ENCODE measurements around the gene TRMT2A. TPM values are rescaled to one million over a fixed set of nuclear protein-coding genes. Genes with fewer than 3 reads are reported as not detected.

Gene TRMT2A
- total RNA-seq, 1 donor from 2014 or later: 24.3 TPM

DNA sequence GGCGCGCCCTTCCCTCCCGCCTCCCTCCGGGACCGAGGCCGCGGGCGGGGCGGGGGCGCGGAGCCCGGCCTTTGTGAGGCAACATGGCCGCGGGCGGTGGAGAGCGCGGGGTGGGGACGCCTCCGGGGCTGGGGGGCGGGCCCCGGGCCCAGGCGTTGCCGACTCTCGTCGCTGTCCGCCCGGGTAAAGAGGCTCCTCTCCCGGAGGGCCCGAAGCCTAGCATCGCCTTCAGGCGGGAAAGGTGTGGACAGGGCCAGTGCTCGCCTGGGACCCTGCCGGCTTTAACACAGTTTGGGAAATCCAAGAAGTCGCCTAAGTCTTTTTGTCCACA, 36.6 kb downstream of the TRMT2A start:
- Mint-ChIP-seq H3K4me1 (peaks cover 53% of the 10 kb centered on the region), H3K36me3 (peaks cover 8% of the 10 kb centered on the region), H3K27me3 (ENCODE audit: insufficient read depth, low read depth) (peaks cover 2% of the 10 kb centered on the region), H3K4me3 (peak overlapping the region; percentile 95), H3K27ac (peak overlapping the region; percentile 84), H3K9me3 (no peaks in the 10 kb centered on the region)
- Histone ChIP-seq H3K4me2 (peak overlapping the region; percentile 95), H3K9ac (peak overlapping the region; percentile 93), H3K27ac (peak overlapping the region; percentile 85), H4K20me1 (ENCODE audit: low read depth) (peaks cover 50% of the 10 kb centered on the region), H3K4me1 (peaks cover 31% of the 10 kb centered on the region), H2AFZ (replicated peaks) (no peak overlapping the region), H3F3A (ENCODE audit: low read depth) (peaks cover 63% of the 10 kb centered on the region), H3K36me3 (no peaks in the 10 kb centered on the region), H3K9me3 (ENCODE audit: low read depth) (no peaks in the 10 kb centered on the region), H3K27me3 (no peaks in the 10 kb centered on the region), H3K79me2 (ENCODE audit: low read depth) (peaks cover 52% of the 10 kb centered on the region), H3K4me3 (peak overlapping the region; percentile 81)
- TF ChIP-seq, protein P1, sequence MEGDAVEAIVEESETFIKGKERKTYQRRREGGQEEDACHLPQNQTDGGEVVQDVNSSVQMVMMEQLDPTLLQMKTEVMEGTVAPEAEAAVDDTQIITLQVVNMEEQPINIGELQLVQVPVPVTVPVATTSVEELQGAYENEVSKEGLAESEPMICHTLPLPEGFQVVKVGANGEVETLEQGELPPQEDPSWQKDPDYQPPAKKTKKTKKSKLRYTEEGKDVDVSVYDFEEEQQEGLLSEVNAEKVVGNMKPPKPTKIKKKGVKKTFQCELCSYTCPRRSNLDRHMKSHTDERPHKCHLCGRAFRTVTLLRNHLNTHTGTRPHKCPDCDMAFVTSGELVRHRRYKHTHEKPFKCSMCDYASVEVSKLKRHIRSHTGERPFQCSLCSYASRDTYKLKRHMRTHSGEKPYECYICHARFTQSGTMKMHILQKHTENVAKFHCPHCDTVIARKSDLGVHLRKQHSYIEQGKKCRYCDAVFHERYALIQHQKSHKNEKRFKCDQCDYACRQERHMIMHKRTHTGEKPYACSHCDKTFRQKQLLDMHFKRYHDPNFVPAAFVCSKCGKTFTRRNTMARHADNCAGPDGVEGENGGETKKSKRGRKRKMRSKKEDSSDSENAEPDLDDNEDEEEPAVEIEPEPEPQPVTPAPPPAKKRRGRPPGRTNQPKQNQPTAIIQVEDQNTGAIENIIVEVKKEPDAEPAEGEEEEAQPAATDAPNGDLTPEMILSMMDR (IDR thresholded peaks at IDR 0.05): no peak
- no peak for TF ChIP-seq EZH2 (IDR thresholded peaks at IDR 0.05)
- TF ChIP-seq EZH2phosphoT487 (IDR thresholded peaks at IDR 0.05): no peak
- peak; percentile 87 for DNase-seq (ENCODE audit: low spot score)

DNA sequence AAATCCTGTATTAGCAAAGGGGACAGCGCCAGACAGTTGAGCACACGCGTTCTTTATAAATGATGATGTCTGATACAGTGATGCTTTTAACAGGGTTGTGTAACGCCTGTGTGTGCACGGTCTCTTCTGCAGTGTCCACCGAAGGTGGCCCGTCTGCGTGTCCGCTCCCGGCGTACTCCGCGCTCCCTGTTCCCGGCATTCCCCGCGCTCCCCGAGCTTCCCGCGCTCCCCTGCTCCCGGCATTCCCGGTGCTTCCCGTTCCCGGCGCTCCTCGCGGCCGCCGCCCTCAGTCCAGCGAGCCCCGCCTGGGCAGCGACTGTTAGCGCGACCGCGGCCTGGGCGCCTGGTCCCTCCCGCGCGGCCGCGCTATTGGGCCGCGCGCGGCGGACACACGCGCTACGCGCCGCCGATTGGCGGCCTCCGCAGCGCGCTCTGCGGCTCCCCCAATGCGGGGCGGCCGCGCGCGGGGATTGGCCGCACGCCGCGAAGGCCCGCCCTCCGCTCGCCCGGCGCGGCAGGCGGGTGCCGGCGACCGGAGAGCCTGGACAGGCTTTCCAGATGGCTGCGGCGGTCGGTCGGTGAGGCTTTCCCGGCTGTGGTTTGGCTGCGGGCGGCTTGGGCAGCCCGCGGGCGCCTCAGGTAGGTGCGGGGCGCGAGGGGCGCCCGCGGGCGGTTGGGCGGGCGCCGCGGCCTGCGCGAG, 37.1 kb downstream of the TRMT2A start, which contains the start of gene DGCR8:
Gene DGCR8 (plus strand): TSS at position 497 of the 700 bp plus-strand sequence. CDS start 5,723 bp downstream, outside the sequence.
- H3K36me3 ChIP-seq: no peaks in the 10 kb centered on the region
- DNase-seq (ENCODE audit: low spot score): peak; percentile 98

DNA sequence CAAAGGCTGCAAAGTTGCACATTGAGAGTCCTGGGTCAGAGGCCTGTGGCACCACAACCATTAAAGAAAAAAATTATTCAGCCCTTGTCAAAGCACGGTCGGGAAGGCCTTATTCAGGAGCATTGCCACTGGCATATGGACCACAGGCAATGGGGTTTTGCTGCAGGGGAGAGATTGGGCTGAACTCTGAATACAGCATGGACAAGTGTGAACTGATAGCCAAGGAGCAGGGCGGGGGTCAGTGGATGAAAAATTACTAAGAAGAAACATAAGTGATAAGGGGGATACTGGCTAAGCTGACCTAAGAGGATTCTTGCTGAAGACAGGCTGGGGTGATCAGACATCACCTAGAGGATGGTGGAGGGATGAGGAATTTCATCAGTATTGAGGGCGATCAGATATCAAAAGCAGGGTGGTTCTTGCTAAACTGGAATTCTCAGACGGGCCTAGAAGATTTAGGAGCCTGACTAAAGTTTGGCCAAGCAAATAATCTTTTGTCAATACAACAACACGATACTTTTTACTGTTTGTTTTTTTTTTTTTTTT, 40.3 kb downstream of the TRMT2A start:
- no peak overlapping the region for H3K4me2 ChIP-seq
- no peak for DNase-seq (ENCODE audit: low spot score)

More for the DNA sequence above, 37.1 kb downstream of the TRMT2A start, which contains the start of gene DGCR8:
- H3K4me1 ChIP-seq: peaks cover 31% of the 10 kb centered on the region
- H3K9me3 ChIP-seq (ENCODE audit: low read depth): no peaks in the 10 kb centered on the region
- Mint-ChIP-seq H3K27me3 (ENCODE audit: insufficient read depth, low read depth) (peaks cover 2% of the 10 kb centered on the region), H3K9me3 (no peaks in the 10 kb centered on the region), H3K27ac (peak within 1 kb of the TSS; percentile 84), H3K36me3 (peaks cover 5% of the 10 kb centered on the region), H3K4me3 (peak within 1 kb of the TSS; percentile 95), H3K4me1 (peaks cover 48% of the 10 kb centered on the region)
- no peaks in the 10 kb centered on the region for H3K27me3 ChIP-seq
- peak within 1 kb of the TSS; percentile 64 for H2AFZ ChIP-seq (replicated peaks)
- peaks cover 46% of the 10 kb centered on the region for H3K79me2 ChIP-seq (ENCODE audit: low read depth)
- peak within 1 kb of the TSS; percentile 93 for H3K9ac ChIP-seq
- peak within 1 kb of the TSS; percentile 85 for H3K27ac ChIP-seq
- TF ChIP-seq EZH2 (IDR thresholded peaks at IDR 0.05) (no peak), EZH2phosphoT487 (IDR thresholded peaks at IDR 0.05) (no peak)
- TF ChIP-seq, protein P1 (IDR thresholded peaks at IDR 0.05): no peak
- H3F3A ChIP-seq (ENCODE audit: low read depth): peaks cover 61% of the 10 kb centered on the region
- H3K4me3 ChIP-seq: peak within 1 kb of the TSS; percentile 81
- peak within 1 kb of the TSS; percentile 95 for H3K4me2 ChIP-seq
- H4K20me1 ChIP-seq (ENCODE audit: low read depth): peaks cover 45% of the 10 kb centered on the region

More for the DNA sequence above, 40.3 kb downstream of the TRMT2A start:
- Histone ChIP-seq H3F3A (ENCODE audit: low read depth) (peaks cover 34% of the 10 kb centered on the region), H3K36me3 (no peaks in the 10 kb centered on the region), H2AFZ (replicated peaks) (no peak overlapping the region), H3K4me1 (peaks cover 10% of the 10 kb centered on the region), H3K9ac (peak overlapping the region; percentile 37), H3K27ac (no peak overlapping the region), H3K27me3 (no peaks in the 10 kb centered on the region), H4K20me1 (ENCODE audit: low read depth) (peaks cover 13% of the 10 kb centered on the region), H3K9me3 (ENCODE audit: low read depth) (no peaks in the 10 kb centered on the region), H3K4me3 (no peak overlapping the region), H3K79me2 (ENCODE audit: low read depth) (peaks cover 14% of the 10 kb centered on the region)
- Mint-ChIP-seq H3K4me1 (peaks cover 22% of the 10 kb centered on the region), H3K27ac (peak overlapping the region; percentile 67), H3K27me3 (ENCODE audit: insufficient read depth, low read depth) (peaks cover 2% of the 10 kb centered on the region), H3K4me3 (no peak overlapping the region), H3K9me3 (no peaks in the 10 kb centered on the region), H3K36me3 (no peaks in the 10 kb centered on the region)
- TF ChIP-seq, protein P1 (IDR thresholded peaks at IDR 0.05): no peak
- TF ChIP-seq EZH2 (IDR thresholded peaks at IDR 0.05) (no peak), EZH2phosphoT487 (IDR thresholded peaks at IDR 0.05) (no peak)
